22Rv1 (cell line): ENCODE measurements around the gene KRT2.

ENCODE experiments used
- H3K27ac ChIP-seq: fragments of 450-650 bp; 2 replicates; pipeline ENCODE4 v1.5.1; 2017
- ZFX ChIP-seq: fragments of 450-650 bp; IDR thresholded peaks from 2 replicates; pipeline ENCODE4 v1.6.1; 2017; ENCODE audit warnings: antibody characterized with exemption, borderline replicate concordance
- TF ChIP-seq, protein P1 (sequence below): fragments of 450-650 bp; IDR thresholded peaks from 2 replicates; pipeline ENCODE4 v1.5.1; 2017; ENCODE audit warnings: mild to moderate bottlenecking

KRT2 gene

DNA sequence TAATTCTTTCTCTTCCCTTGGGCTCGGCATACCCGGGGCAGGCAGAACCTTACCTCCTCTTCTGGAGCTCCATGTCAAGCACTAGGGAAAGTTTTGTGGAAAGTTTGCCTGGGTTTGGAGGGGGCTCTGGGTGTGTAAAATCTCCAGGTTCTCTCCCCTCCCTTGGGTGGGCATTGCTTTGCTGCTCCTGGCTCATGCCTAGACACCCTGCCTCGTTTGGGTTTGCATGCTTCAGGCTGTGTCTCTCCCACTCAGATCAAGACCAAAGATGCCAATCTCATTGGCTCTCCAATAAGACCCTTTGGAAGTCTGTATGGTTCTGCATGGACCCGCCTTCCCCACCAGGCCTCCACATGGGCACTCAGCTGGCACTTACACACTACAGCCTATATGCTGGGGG, 6.2 kb upstream of the KRT2 start:
- TF ChIP-seq ZFX, result no peak
- TF ChIP-seq, protein P1, sequence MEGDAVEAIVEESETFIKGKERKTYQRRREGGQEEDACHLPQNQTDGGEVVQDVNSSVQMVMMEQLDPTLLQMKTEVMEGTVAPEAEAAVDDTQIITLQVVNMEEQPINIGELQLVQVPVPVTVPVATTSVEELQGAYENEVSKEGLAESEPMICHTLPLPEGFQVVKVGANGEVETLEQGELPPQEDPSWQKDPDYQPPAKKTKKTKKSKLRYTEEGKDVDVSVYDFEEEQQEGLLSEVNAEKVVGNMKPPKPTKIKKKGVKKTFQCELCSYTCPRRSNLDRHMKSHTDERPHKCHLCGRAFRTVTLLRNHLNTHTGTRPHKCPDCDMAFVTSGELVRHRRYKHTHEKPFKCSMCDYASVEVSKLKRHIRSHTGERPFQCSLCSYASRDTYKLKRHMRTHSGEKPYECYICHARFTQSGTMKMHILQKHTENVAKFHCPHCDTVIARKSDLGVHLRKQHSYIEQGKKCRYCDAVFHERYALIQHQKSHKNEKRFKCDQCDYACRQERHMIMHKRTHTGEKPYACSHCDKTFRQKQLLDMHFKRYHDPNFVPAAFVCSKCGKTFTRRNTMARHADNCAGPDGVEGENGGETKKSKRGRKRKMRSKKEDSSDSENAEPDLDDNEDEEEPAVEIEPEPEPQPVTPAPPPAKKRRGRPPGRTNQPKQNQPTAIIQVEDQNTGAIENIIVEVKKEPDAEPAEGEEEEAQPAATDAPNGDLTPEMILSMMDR, result no peak

DNA sequence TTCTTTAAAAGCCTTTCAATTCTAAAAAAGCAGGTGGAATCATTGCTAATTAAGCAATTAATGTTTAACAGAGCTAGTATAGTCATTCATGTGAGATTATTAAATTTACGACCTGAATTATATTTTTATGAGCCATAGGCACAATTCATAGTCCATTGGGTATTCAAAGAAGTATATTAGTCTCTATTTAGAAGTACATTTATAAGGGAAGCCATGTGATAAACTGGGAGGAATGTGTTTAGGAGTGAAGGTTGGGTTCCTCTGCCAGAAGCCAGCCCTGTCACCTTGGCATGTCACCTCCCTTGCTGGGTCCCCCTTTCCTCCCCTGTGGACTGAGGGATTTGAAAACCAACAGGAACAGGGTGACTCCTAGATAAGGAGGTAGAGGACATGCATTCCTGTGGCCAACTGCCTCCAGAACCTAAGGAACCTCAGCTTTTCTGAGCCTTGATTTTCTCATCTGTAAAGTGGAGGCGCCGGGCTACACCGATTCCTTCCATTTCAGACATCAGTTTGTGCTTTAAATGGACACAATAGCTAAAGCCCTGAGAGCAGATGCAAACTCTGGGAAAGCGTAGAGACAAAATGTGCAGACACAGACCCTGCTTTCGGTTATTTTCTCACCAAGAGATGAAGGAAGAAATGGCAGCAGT, 5.4 kb upstream of the KRT2 start:
- H3K27ac ChIP-seq, result no peak overlapping the region
- TF ChIP-seq ZFX, result no peak
- TF ChIP-seq, protein P1, result no peak

More for the DNA sequence above, 6.2 kb upstream of the KRT2 start:
- H3K27ac ChIP-seq, result no peak overlapping the region

DNA sequence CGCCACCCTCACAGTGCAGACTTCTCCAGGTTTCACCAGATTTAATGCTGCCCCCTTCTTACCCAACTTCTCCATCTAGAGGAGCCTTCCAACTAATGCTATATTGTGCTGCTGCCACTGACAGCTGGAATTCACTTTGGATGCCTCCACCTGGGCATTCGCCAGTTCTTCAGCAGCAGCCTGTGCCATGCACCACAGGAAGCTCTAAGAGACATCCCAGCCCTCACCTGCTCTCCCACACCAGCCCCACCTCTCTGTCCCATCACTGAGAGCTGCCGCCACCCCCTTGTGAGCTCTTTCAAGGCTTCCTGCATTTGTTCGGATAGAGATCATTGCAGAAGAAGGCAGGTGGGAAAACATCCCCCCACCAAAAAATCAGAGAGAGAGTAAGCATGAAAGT, 4.6 kb upstream of the KRT2 start:
- TF ChIP-seq, protein P1, result no peak
- no peak for TF ChIP-seq ZFX
- H3K27ac ChIP-seq, result no peak overlapping the region

DNA sequence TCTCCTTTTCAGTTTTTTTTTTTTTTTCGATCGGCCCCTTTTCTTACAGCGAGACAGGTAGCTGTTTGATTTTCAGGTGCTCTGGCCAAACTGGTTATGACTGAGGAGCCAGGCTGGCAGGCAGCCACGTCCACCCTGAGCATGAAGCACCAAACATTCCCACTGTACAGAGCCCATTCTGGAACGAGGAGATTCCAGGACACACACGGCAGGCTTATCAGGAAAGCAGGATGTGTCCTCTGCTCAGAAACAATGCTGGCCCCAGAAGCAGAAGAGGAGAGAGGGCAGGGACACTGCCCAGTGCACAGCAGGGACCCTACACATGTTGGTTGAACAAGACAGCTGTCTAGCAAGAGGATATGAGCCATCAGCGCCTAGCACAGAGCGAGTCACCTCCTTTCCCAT, 3.7 kb upstream of the KRT2 start:
- H3K27ac ChIP-seq, result no peak overlapping the region
- no peak for TF ChIP-seq ZFX
- TF ChIP-seq, protein P1, result no peak

DNA sequence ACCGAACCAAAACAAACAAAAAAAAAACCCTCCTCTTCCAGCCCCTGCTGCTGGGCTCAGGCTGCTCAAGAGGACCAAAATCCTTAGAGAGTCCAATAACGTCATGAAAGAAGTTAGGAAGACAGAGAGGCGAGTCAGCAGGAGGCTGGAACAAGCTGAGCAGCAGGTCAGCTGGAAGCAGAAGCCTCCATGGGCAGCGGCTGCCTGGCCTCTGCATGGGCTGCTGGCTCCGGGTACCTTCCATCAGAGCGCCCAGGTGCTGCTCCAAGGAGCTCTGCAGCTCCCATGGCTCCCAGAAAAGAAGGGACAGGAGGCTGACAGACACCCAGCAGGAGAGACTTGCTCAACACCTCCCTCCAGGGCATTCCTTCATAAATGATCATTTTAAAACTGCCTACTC, 3.2 kb upstream of the KRT2 start:
- no peak for TF ChIP-seq ZFX
- TF ChIP-seq, protein P1, result no peak
- H3K27ac ChIP-seq, result no peak overlapping the region

DNA sequence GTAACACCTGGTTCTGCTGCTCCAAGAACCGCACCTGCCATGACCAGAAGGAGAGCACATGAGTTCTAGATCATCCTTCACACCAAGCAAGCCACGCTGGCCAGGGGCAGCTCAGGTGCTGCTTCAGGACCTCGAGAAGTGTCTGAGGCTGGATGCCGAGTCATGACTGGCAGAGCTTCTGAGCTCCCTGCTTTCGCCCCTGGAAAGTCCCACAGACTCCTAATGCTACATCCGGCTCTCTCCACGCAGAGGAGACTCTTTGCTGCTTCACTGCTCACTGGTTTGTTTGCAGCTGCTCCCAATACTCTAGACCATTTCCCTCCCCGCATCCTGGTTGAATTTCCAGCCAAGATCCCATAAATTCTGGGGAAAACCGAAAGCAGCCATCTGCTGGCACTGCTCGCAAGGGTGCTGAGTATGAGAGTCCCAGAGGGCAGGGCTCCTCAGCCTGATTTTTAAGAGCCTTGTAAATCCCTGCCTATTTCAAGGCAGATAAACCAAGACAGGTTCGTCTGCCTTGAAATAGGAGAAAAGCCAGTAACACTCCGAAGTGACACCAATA, 1.4 kb downstream of the KRT2 start:
- no peak overlapping the region for H3K27ac ChIP-seq
- TF ChIP-seq, protein P1, result no peak
- TF ChIP-seq ZFX, result no peak

DNA sequence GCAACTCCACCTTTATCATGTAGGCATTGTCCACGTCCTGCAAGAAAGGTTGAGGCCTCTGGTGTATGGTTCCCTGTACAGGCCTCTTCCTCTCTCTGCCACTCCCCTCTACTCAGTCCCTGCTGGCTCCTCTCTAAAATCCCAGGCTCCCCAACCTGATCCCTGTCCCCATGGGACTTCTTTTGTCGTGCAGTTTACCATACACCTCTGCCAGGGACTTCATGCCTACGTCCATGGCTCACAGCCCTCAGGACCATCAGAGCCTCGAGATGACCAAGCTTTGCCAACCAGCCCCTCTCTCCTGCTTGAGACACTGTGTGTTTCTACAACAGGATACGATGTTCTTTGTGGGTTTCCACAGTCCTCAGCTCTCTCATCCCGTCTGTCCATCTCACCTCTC, 2.9 kb downstream of the KRT2 start:
- H3K27ac ChIP-seq, result no peak overlapping the region
- TF ChIP-seq ZFX, result no peak
- TF ChIP-seq, protein P1, result no peak
